Coronary artery (tissue), 2 donors: ENCODE measurements around the gene PRR14.
"Not testable (repeated sequence)": the region's sequence is repeated elsewhere in the genome, so short reads cannot be mapped to it uniquely, and the experiment has no call there.

ENCODE experiments used
- DNase-seq: peaks from one replicate; pipeline ENCODE4 v3.0.0-alpha.2; 2017; ENCODE audit warnings: low spot score
- H3K27ac ChIP-seq, 2 donors: fragments of 200-600 bp; sonication (generic); one replicate each; pipeline ENCODE4 v1.5.1; 2016 to 2019
- H3K4me3 ChIP-seq: fragments of 200-600 bp; sonication (generic); 2 replicates; pipeline ENCODE4 v1.5.1; 2016; ENCODE audit warnings: mild to moderate bottlenecking, moderate library complexity
- TF ChIP-seq, protein P1 (sequence below): fragments of 200-600 bp; sonication (generic); IDR thresholded peaks from one replicate; pipeline ENCODE4 v1.5.1; 2019; ENCODE audit warnings: antibody characterized with exemption

The PRR14 gene

DNA sequence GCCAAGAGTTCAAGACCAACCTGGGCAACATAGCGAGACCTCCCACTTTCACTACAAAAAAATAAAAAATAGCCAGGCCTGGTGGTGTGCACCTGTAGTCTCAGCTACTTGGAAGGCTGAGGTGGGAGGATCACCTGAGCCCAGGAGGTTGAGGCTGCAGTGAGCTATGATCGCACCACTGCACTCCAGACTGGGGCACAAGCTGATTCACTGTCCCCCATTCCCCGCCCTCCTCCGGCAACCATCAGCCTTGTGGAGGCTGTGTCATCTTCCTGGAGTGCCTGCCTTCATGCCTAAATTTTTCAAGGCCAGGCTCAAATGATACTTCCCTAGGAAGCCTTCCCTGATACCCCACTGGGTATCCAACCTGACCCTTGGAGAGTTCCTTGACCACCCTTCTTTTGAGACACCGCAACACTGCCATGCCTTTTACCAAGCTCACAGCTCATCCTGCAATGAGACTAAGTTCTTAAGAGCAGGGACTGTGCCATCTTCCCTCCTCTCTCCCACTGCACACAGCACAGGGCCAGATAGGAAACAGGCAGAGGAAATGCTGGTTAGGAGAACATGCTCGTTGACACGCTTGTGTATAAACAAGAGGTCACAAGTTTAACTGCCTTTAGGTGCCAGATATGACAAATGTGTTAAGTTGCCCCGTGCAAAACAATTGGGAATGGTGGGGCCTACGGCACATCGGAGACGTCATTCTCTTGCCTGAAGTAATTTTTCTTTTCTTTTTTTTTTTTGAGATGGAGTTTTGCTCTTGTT is 44.4 kb downstream of the PRR14 start:
- no peak overlapping the region for H3K27ac ChIP-seq
- no peak for DNase-seq
- TF ChIP-seq, protein P1, sequence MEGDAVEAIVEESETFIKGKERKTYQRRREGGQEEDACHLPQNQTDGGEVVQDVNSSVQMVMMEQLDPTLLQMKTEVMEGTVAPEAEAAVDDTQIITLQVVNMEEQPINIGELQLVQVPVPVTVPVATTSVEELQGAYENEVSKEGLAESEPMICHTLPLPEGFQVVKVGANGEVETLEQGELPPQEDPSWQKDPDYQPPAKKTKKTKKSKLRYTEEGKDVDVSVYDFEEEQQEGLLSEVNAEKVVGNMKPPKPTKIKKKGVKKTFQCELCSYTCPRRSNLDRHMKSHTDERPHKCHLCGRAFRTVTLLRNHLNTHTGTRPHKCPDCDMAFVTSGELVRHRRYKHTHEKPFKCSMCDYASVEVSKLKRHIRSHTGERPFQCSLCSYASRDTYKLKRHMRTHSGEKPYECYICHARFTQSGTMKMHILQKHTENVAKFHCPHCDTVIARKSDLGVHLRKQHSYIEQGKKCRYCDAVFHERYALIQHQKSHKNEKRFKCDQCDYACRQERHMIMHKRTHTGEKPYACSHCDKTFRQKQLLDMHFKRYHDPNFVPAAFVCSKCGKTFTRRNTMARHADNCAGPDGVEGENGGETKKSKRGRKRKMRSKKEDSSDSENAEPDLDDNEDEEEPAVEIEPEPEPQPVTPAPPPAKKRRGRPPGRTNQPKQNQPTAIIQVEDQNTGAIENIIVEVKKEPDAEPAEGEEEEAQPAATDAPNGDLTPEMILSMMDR, result no peak
- H3K4me3 ChIP-seq, result no peak overlapping the region

DNA sequence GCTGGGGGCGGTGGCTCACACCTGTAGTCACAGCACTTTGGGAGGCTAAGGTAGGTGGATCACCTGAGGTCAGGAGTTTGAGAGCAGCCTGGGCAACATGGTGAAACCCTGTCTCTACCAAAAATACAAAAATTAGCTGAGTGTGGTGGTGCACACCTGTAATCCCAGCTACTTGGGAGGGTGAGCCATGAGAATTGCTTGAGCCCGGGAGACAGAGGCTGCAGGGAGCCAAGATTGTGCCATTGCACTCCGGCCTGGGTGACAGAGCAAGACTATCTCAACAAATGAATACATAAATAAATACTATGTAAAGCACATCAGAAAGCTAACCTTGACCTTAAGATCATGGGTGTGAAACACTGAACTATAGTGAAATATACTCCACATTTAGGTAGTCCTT is 45.9 kb downstream of the PRR14 start:
- H3K4me3 ChIP-seq, DNase-seq, H3K27ac ChIP-seq: not testable (repeated sequence)

DNA sequence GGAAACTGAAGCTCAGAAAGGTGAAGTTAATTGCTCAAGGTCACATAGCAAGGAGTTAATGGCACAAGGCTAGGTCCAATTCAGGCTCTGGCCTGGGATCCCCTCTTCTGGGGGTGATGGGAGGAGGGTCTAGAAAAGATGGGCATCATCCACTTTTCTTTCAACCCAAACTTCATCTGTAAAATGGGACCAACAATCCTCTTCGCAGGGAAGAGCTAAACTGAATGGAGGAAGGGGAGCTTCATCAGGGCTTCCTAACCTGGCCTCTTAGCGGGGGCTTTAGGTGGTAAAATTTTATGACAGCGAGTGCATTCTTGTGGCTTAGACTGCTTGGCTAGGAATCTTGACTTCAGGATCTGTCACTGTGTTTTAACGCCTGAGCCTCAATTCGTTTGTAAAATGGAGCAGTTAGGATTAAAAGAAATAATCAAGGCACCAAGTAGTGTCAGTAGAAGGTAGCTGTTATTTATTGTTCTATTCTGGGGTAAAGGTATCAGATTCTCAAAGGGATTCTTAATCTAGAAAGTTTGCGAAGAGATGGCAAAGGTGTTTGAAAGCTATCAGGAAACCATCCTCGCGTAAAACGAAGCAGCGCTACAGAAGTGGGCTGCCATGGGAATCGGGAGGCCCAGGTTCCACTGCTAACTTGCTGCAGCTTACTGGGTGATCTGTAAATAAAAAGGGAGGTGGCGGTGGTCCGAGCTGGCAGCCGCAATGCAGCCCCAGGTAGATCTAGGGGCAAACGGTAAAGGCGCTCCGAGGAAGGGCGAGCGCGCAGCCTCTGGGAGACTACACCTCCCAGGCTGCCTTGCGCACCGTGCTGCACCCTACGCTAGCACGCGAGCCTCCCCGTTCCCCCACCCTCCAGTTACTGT is 46.7 kb downstream of the PRR14 start:
- TF ChIP-seq, protein P1, result no peak
- Histone ChIP-seq H3K27ac (peak overlapping the region; percentile 100), H3K4me3 (peak overlapping the region; percentile 100)
- no peak for DNase-seq

DNA sequence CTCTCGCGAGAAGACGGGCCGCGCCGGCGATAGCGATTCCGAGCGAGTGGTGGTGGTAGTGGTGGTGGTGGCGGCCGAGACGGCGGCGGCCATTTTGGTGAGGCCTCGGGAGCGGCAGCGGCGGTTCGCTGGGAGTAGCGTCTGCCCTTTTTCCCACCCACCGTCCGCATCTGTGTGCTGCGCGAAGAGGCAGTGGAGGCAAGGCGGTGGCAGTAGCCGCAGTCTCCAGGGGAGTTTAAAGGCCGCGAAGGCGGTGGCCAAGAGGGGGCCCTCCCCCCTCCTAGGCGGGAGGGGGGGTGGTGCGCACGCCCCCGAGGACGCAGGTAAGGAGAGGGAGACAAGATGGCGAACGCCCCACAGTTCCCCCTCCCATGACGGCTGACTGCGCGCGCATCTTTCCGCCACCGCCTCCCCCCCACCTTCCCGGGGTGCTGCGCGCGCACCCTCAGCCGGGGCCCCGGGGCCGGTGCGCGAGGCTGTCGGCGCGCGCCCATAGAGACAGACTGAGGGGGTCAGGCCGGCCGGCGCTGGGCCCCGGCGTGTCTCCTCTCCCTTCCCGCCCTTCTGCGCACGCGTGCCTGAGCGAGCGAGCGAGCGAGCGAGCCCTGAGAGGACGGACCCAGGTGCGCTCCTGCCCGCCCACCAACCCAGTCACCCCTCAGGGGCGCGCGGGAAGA is 47.5 kb downstream of the PRR14 start:
- TF ChIP-seq, protein P1, result no peak
- Histone ChIP-seq H3K27ac (peak overlapping the region; percentile 100), H3K4me3 (peak overlapping the region; percentile 100)
- peak; percentile 99 for DNase-seq

DNA sequence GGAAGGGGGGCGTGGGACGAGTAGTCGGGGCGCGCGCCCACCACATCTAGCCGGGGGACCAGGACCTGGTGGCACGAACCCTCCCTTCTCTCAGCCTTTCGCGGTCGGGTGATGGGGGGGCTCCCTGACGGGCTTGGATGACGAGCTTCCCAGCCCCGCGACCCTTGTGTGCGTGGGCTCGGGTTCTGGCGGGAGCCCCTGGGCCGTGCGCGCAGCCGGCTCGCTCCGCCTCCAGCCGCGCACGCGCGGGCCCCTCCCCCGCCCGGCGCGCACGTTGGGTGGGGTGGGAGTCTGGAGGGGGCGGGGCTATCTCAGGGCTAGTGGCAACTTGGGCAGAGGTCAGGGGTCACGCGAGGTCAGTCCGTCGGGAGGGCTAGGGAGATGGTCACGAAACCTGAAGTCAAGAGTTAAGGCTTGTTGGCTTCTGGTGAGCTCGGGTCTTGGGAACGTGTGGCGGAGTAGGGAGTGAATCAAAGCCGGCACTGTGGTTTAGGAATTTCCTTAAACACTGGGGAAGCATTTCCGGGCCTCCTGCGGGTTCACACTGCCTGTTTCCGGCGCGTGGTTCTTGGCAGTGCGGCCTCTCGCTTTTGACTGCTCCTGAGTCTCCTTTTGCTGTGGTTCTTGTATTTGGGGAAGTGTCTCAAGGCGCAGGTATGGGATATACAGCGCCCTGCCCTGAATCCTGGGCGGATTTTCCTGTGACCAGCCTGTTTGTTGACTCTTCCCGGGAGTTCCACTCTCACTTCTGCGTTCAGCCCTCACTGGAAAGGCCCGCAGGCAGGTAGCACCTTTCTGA is 48.3 kb downstream of the PRR14 start, which contains the start of gene SRCAP:
TSS of gene SRCAP (plus strand) at position 356 of the 799 bp plus-strand sequence. CDS start 1,654 bp downstream, outside the sequence.
- peak within 1 kb of the TSS; percentile 100 for H3K27ac ChIP-seq
- H3K4me3 ChIP-seq, result peak within 1 kb of the TSS; percentile 100
- TF ChIP-seq, protein P1, result no peak
- DNase-seq, result peak; percentile 92

DNA sequence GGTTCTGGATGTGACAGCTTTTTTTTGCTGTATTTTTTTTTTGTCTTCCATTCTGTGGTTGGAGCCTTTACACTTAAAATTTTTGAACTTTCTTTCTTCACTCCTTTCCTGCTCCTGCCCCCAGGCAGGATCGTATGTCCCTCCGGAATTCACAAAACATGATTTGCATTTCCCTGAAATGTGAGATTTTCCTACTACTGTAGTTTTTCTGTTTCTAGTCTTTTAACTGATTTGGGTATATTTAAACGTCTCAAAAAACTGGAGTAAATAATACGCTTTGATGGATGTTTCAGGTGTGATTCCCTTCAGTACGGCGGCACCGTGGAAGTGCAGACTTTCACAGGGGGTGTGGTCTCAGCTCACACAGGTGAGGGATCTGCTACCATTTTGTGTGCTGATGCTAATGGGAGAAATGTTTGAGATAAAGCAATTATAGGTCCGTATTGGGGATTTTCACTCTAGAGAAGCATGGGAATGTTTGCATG is 48.9 kb downstream of the PRR14 start:
- H3K4me3 ChIP-seq, result peak overlapping the region; percentile 100
- DNase-seq, result no peak

More for the DNA sequence above, 48.9 kb downstream of the PRR14 start:
- peak overlapping the region; percentile 100 for H3K27ac ChIP-seq
- TF ChIP-seq, protein P1, result no peak
